Measurements from ENCODE around the gene RBM20. TPM values are rescaled to one million over a fixed set of nuclear protein-coding genes. Genes with fewer than 3 reads are reported as not detected.

RBM20 gene
- polyA plus RNA-seq, 1 donor (not counting 4 experiments of a cell fraction or from before 2014, with no cell fraction given): 0.01 TPM

- Histone ChIP-seq H3K4me3 (ENCODE audit: control insufficient read depth in 2 of 3, extremely low read depth in 1 of 3, insufficient read depth in 2 of 3, low read depth in 1 of 3, low read length in 3 of 3) (no peak overlapping the region), H3K4me2 (ENCODE audit: control insufficient read depth, extremely low read depth, insufficient read depth, low read depth, low read length) (no peak overlapping the region), H3K4me1 (ENCODE audit: control insufficient read depth, extremely low read depth, insufficient read depth, low read length) (no peaks in the 10 kb centered on the region), H3K79me2 (ENCODE audit: control insufficient read depth, insufficient read depth, low read length) (no peaks in the 10 kb centered on the region), H3K36me3 (ENCODE audit: control insufficient read depth in 2 of 2, extremely low read depth in 1 of 2, insufficient read depth in 2 of 2, low read length in 2 of 2) (no peaks in the 10 kb centered on the region), H2AFZ (ENCODE audit: control insufficient read depth, low read length) (no peak overlapping the region), H4K20me1 (ENCODE audit: control insufficient read depth, extremely low read depth, insufficient read depth, low read length) (no peaks in the 10 kb centered on the region), H3K27me3 (ENCODE audit: control insufficient read depth, extremely low read depth, insufficient read depth, low read length) (peaks cover 10% of the 10 kb centered on the region), H3K9me3 (ENCODE audit: control insufficient read depth, low read depth, low read length) (no peaks in the 10 kb centered on the region), H3K9me1 (ENCODE audit: control insufficient read depth, extremely low read depth, insufficient read depth, low read length) (no peaks in the 10 kb centered on the region), H3K27ac (ENCODE audit: control insufficient read depth, insufficient read depth, low read length) (no peak overlapping the region), H3K9ac (ENCODE audit: control insufficient read depth, extremely low read depth, insufficient read depth, low read length) (no peak overlapping the region)
- FAIRE-seq (no peak), DNase-seq (ENCODE audit: low read depth, low spot score) (no peak)
- TF ChIP-seq EZH2 (IDR thresholded peaks at IDR 0.05; ENCODE audit: low read length): no peak
- TF ChIP-seq CTCF (optimal IDR thresholded peaks at IDR 0.05 in 1 of 3, IDR thresholded peaks at IDR 0.05 in 1 of 3, conservative IDR thresholded peaks at IDR 0.05 in 1 of 3; ENCODE audit: extremely low read depth in 1 of 3, insufficient read depth in 2 of 3, low read length in 3 of 3): no peak
- dilution Hi-C loops (cut with MboI; ENCODE audit: extremely low pct_ligation_motif_present, low sequenced_read_pairs): no loop called here
These were observed 6.1 kb downstream of the RBM20 start for GRCh38 chr10:110650265-110650668.

GRCh38 chr10:110651044-110651958 lies 7.2 kb downstream of the RBM20 start:
- H3K4me2 ChIP-seq (ENCODE audit: control insufficient read depth, extremely low read depth, insufficient read depth, low read depth, low read length): no peak overlapping the region

More at GRCh38 chr10:110651044-110651958, 7.2 kb downstream of the RBM20 start:
- Histone ChIP-seq H3K4me1 (ENCODE audit: control insufficient read depth, extremely low read depth, insufficient read depth, low read length) (no peaks in the 10 kb centered on the region), H3K9me3 (ENCODE audit: control insufficient read depth, low read depth, low read length) (no peaks in the 10 kb centered on the region), H4K20me1 (ENCODE audit: control insufficient read depth, extremely low read depth, insufficient read depth, low read length) (no peaks in the 10 kb centered on the region), H3K9me1 (ENCODE audit: control insufficient read depth, extremely low read depth, insufficient read depth, low read length) (no peaks in the 10 kb centered on the region), H3K27me3 (ENCODE audit: control insufficient read depth, extremely low read depth, insufficient read depth, low read length) (peaks cover 8% of the 10 kb centered on the region), H3K27ac (ENCODE audit: control insufficient read depth, insufficient read depth, low read length) (no peak overlapping the region), H3K36me3 (ENCODE audit: control insufficient read depth in 2 of 2, extremely low read depth in 1 of 2, insufficient read depth in 2 of 2, low read length in 2 of 2) (no peaks in the 10 kb centered on the region), H3K79me2 (ENCODE audit: control insufficient read depth, insufficient read depth, low read length) (no peaks in the 10 kb centered on the region), H3K4me3 (ENCODE audit: control insufficient read depth in 2 of 3, extremely low read depth in 1 of 3, insufficient read depth in 2 of 3, low read depth in 1 of 3, low read length in 3 of 3) (no peak overlapping the region), H3K9ac (ENCODE audit: control insufficient read depth, extremely low read depth, insufficient read depth, low read length) (no peak overlapping the region), H2AFZ (ENCODE audit: control insufficient read depth, low read length) (no peak overlapping the region)
- no peak for FAIRE-seq
- no peak for TF ChIP-seq EZH2 (IDR thresholded peaks at IDR 0.05; ENCODE audit: low read length)
- no peak for TF ChIP-seq CTCF (optimal IDR thresholded peaks at IDR 0.05 in 1 of 3, IDR thresholded peaks at IDR 0.05 in 1 of 3, conservative IDR thresholded peaks at IDR 0.05 in 1 of 3; ENCODE audit: extremely low read depth in 1 of 3, insufficient read depth in 2 of 3, low read length in 3 of 3)
- dilution Hi-C loops (cut with MboI; ENCODE audit: extremely low pct_ligation_motif_present, low sequenced_read_pairs): no loop called here
- DNase-seq (ENCODE audit: low read depth, low spot score): no peak

Data from keratinocyte (primary cell).